ENCODE measurements around the gene KANK4. TPM values are rescaled to one million over a fixed set of nuclear protein-coding genes. Genes with fewer than 3 reads are reported as not detected.
"Not testable (repeated sequence)": the region's sequence is repeated elsewhere in the genome, so short reads cannot be mapped to it uniquely, and the experiment has no call there.

Gene KANK4
- total RNA-seq, 4 donors from 2014 or later = 2.5 TPM; not detected in 3

GRCh38 chr1:62221171-62221570 lies 98.1 kb downstream of the KANK4 start:
- TF ChIP-seq POLR2A (IDR thresholded peaks at IDR 0.05) (no peak), CTCF (IDR thresholded peaks at IDR 0.05) (no peak)
- DNase-seq = no peak
- H3K27me3 ChIP-seq = no peaks in the 10 kb centered on the region
- no peaks in the 10 kb centered on the region for H3K36me3 ChIP-seq
- no peak overlapping the region for H3K4me3 ChIP-seq
- no peaks in the 10 kb centered on the region for H3K4me1 ChIP-seq
- H3K9me3 ChIP-seq = no peaks in the 10 kb centered on the region
- H3K27ac ChIP-seq = no peak overlapping the region

GRCh38 chr1:62220456-62220855 lies 98.8 kb downstream of the KANK4 start:
- not testable (repeated sequence) for H3K36me3 ChIP-seq, DNase-seq

GRCh38 chr1:62218604-62219003 lies 100.6 kb downstream of the KANK4 start:
- Histone ChIP-seq H3K36me3 (no peaks in the 10 kb centered on the region), H3K27ac (no peak overlapping the region), H3K4me1 (no peaks in the 10 kb centered on the region), H3K9me3 (no peaks in the 10 kb centered on the region), H3K27me3 (no peaks in the 10 kb centered on the region), H3K4me3 (no peak overlapping the region)
- TF ChIP-seq CTCF (IDR thresholded peaks at IDR 0.05) = no peak
- no peak for TF ChIP-seq POLR2A (IDR thresholded peaks at IDR 0.05)
- DNase-seq = no peak

More at GRCh38 chr1:62220456-62220855, 98.8 kb downstream of the KANK4 start:
- H3K27ac ChIP-seq, H3K4me3 ChIP-seq, H3K27me3 ChIP-seq, H3K9me3 ChIP-seq, H3K4me1 ChIP-seq: not testable (repeated sequence)

DNA sequence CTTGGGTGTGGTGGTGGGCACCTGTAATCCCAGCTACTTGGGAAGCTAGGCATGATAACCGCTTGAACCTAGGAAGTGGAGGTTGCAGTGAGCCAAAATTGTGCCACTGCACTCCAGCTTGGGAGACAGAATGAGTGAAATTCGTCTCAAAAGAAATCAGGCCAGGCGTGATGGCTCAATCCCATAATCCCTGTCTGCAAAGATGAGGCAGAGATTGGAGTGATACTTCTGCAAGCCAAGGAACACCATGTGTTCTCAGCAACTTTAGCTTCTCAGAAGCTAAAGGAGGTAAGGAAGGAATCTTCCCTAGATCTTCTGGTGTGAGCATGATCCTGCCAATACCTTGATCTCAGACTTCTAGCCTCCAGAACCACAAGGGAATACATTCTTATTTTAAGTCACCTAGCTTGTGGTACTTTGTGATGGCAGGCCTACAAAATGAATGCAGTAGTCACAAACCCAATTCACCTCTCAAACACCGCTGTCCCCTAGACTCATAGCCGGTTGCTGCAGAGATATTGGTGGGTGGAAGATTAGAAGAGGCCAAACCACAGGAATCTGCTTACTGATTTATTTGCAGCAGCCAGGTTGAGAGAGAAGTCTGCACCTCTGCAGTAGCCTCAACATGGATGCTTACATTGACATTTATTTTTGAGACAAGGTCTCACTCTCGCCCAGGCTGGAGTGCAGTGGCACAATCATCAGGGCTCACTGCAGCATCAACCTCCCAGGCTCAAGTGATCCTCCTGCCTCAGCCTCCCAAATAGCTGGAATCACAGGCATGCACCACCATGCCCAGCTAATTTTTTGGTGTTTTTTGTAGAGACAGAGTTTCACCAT lies 105.9 kb downstream of the KANK4 start:
- TF ChIP-seq CTCF (IDR thresholded peaks at IDR 0.05) = no peak
- no peak for TF ChIP-seq POLR2A (IDR thresholded peaks at IDR 0.05)
- Histone ChIP-seq H3K27me3 (no peaks in the 10 kb centered on the region), H3K27ac (no peak overlapping the region), H3K9me3 (peaks cover 0 to 10% (median 0%) of the 10 kb centered on the region in 4 donors), H3K4me3 (no peak overlapping the region), H3K36me3 (no peaks in the 10 kb centered on the region), H3K4me1 (no peaks in the 10 kb centered on the region)
- no peak for DNase-seq

DNA sequence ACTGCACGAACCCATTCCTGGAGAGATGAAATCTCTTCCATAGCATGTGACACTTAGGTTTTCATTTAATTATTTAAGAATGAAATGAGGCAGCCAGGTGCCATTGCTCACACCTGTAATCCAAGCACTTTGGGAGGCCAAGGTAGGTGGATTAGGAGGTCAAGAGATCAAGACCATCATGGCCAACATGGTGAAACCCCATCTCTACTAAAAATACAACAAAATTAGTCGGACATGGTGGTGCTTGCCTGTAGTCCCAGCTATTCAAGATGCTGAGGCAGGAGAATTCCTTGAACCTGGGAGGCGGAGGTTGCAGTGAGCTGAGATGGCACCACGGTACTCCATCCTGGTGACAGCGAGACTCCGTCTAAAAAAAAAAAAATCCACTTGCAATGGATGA lies 106.8 kb downstream of the KANK4 start:
- no peak for DNase-seq
- no peaks in the 10 kb centered on the region for H3K4me1 ChIP-seq
- H3K27ac ChIP-seq = no peak overlapping the region
- no peaks in the 10 kb centered on the region for H3K36me3 ChIP-seq
- no peak overlapping the region for H3K4me3 ChIP-seq
- H3K27me3 ChIP-seq = no peaks in the 10 kb centered on the region
- TF ChIP-seq CTCF (IDR thresholded peaks at IDR 0.05) = no peak
- TF ChIP-seq POLR2A (IDR thresholded peaks at IDR 0.05) = no peak
- peaks cover 0 to 10% (median 0%) of the 10 kb centered on the region in 4 donors for H3K9me3 ChIP-seq

GRCh38 chr1:62210960-62211359 lies 108.3 kb downstream of the KANK4 start:
- peaks cover 0 to 10% (median 0%) of the 10 kb centered on the region in 4 donors for H3K9me3 ChIP-seq
- H3K27me3 ChIP-seq = no peaks in the 10 kb centered on the region
- no peak overlapping the region for H3K27ac ChIP-seq
- no peak for DNase-seq
- H3K4me3 ChIP-seq = no peak overlapping the region
- H3K36me3 ChIP-seq = no peaks in the 10 kb centered on the region
- H3K4me1 ChIP-seq = no peaks in the 10 kb centered on the region
- no peak for TF ChIP-seq CTCF (IDR thresholded peaks at IDR 0.05)
- TF ChIP-seq POLR2A (IDR thresholded peaks at IDR 0.05) = no peak
